Stomach (tissue), 4 donors: ENCODE measurements around the gene KANSL1.

Experiments
- EP300 ChIP-seq: sonication (generic); formaldehyde crosslinking; IDR thresholded peaks from one replicate; pipeline ENCODE4 v1.6.1; 2017; ENCODE audit warnings: antibody characterized with exemption
- POLR2AphosphoS5 ChIP-seq, 3 donors: sonication (generic); formaldehyde crosslinking; IDR thresholded peaks; one replicate each; pipeline ENCODE4 v1.6.1; 2016; ENCODE audit warnings: antibody characterized with exemption in 3 of 3
- TF ChIP-seq, protein P1 (sequence below), 7 experiments: fragments of 450-650 bp in 4 of 7; fragments of 200-600 bp in 3 of 7; sonication (generic) in 3 of 7; IDR thresholded peaks; one replicate each; pipeline ENCODE4 v1.5.1; 2016 to 2019; ENCODE audit warnings: antibody characterized with exemption in 7 of 7, control low read depth in 2 of 7, mild to moderate bottlenecking in 1 of 7

DNA sequence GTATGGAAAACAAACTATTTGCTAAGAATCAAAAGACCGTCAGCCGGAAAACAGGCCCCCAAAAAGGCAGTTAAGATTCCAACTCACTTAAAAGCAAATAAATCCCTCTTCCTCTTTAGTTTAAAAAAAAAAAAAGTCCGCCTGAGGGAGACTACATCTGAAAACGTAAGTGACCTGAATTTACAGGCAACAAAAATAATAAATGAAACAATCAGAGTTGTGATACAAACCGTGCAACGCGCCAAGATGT lies 1.1 kb downstream of the KANSL1 start:
- TF ChIP-seq, protein P1, sequence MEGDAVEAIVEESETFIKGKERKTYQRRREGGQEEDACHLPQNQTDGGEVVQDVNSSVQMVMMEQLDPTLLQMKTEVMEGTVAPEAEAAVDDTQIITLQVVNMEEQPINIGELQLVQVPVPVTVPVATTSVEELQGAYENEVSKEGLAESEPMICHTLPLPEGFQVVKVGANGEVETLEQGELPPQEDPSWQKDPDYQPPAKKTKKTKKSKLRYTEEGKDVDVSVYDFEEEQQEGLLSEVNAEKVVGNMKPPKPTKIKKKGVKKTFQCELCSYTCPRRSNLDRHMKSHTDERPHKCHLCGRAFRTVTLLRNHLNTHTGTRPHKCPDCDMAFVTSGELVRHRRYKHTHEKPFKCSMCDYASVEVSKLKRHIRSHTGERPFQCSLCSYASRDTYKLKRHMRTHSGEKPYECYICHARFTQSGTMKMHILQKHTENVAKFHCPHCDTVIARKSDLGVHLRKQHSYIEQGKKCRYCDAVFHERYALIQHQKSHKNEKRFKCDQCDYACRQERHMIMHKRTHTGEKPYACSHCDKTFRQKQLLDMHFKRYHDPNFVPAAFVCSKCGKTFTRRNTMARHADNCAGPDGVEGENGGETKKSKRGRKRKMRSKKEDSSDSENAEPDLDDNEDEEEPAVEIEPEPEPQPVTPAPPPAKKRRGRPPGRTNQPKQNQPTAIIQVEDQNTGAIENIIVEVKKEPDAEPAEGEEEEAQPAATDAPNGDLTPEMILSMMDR (IDR thresholded peaks at IDR 0.05), result no peak
- TF ChIP-seq EP300, result no peak
- no peak for TF ChIP-seq POLR2AphosphoS5 (IDR thresholded peaks at IDR 0.05)
